AG10803 (cell line): ENCODE data around the gene PTBP2.

Source experiments
- DNase-seq: peaks from one replicate; pipeline ENCODE4 v3.0.0; 2010; ENCODE audit warnings: low read depth
- H3K4me3 ChIP-seq: 2 replicates; pipeline ENCODE4 v1.5.1; 2011; ENCODE audit warnings: mild to moderate bottlenecking, low read length, control low read depth
- CTCF ChIP-seq: conservative IDR thresholded peaks from 2 replicates; pipeline ENCODE4 v1.5.1; 2011; ENCODE audit warnings: mild to moderate bottlenecking, low read length, control low read depth, inconsistent platforms

PTBP2 gene

GRCh38 chr1:96837781-96838216 lies 116.2 kb downstream of the PTBP2 start:
- no peak overlapping the region for H3K4me3 ChIP-seq
- TF ChIP-seq CTCF = no peak
- no peak for DNase-seq

- TF ChIP-seq CTCF = no peak
- DNase-seq = peak; percentile 80
- no peak overlapping the region for H3K4me3 ChIP-seq
These were observed 118.8 kb downstream of the PTBP2 start for GRCh38 chr1:96840396-96840795.

- peak; percentile 14 for DNase-seq
- peak; percentile 35 for TF ChIP-seq CTCF
- no peak overlapping the region for H3K4me3 ChIP-seq
These were observed 120.6 kb downstream of the PTBP2 start for GRCh38 chr1:96842215-96842614.

- peak; percentile 88 for DNase-seq
- no peak for TF ChIP-seq CTCF
- H3K4me3 ChIP-seq = no peak overlapping the region
These were observed 121.6 kb downstream of the PTBP2 start for GRCh38 chr1:96843196-96843595.

GRCh38 chr1:96843601-96844000 lies 122.0 kb downstream of the PTBP2 start:
- no peak overlapping the region for H3K4me3 ChIP-seq
- TF ChIP-seq CTCF = no peak
- peak; percentile 47 for DNase-seq

GRCh38 chr1:96845464-96845863 lies 123.9 kb downstream of the PTBP2 start:
- DNase-seq = no peak
- H3K4me3 ChIP-seq = no peak overlapping the region
- peak; percentile 41 for TF ChIP-seq CTCF

- no peak overlapping the region for H3K4me3 ChIP-seq
- DNase-seq = no peak
- no peak for TF ChIP-seq CTCF
These were observed 140.3 kb downstream of the PTBP2 start for GRCh38 chr1:96861836-96862235.
